ENCODE results near the gene CHD1L. TPM values are rescaled to one million over a fixed set of nuclear protein-coding genes. Genes with fewer than 3 reads are reported as not detected.
A peak's percentile ranks its signal among the peaks of the same experiment; 100 is the strongest.

The CHD1L gene
- total and polyA plus RNA-seq, 2 of the 13 experiments (the other 11 are each of a cell fraction or from before 2014, with no cell fraction given): 74.3 to 111 TPM

DNA sequence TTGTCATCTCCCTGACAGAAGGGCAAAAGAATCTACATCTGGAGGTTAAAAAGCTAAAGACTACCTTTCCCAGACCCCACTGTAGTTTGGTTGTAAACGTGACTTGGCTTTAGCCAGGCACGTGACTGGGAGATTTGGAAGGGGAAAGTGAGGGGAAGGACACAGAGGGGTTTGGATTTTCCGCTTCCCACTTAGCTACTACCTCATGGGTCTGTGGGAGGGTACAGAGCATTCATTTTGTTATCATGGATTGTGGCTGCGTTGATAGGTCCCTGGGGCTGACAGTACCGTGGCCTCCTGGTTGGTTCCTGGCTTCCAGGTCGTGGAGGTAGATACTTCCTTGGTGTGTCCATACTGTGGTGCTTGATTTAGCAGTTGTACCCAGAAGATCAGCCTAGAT is 2.6 kb downstream of the CHD1L start:
- no peak for TF ChIP-seq RXRB (CRISPR knock-in tag; IDR thresholded peaks at IDR 0.05; ENCODE audit: borderline replicate concordance)
- peak; percentile 66 for TF ChIP-seq BHLHE40 (IDR thresholded peaks at IDR 0.05; ENCODE audit: low read length)
- TF ChIP-seq, protein P1, sequence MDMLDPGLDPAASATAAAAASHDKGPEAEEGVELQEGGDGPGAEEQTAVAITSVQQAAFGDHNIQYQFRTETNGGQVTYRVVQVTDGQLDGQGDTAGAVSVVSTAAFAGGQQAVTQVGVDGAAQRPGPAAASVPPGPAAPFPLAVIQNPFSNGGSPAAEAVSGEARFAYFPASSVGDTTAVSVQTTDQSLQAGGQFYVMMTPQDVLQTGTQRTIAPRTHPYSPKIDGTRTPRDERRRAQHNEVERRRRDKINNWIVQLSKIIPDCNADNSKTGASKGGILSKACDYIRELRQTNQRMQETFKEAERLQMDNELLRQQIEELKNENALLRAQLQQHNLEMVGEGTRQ (IDR thresholded peaks at IDR 0.05; ENCODE audit: low read depth, low read length): no peak
- TF ChIP-seq, protein P1 (CRISPR knock-in tag; IDR thresholded peaks at IDR 0.05; ENCODE audit: borderline replicate concordance): peak; percentile 36; the same call in 1 of the 2 replicates
- TF ChIP-seq ZBTB38 (CRISPR knock-in tag; IDR thresholded peaks at IDR 0.05): peak; percentile 37; the same call in 1 of the 2 replicates
- TF ChIP-seq RBFOX2 (IDR thresholded peaks at IDR 0.05; ENCODE audit: low read depth, low read length): peak; percentile 44; the same call in 1 of the 2 replicates
- intact Hi-C loops (cut with micrococcal nuclease; ENCODE audit: unreplicated experiment): no loop called here
- H3K36me3 ChIP-seq (replicated peaks in 1 of 2; ENCODE audit: control insufficient read depth in 1 of 2, insufficient read depth in 2 of 2, low read length in 2 of 2): no peaks in the 10 kb centered on the region
- FAIRE-seq (no peak), DNase-seq (ENCODE audit: low spot score) (no peak), ATAC-seq (no peak)
- peaks cover 17% of the 10 kb centered on the region for H4K20me1 ChIP-seq (ENCODE audit: insufficient read depth, low read length)
- POLR2A ChIA-PET: interaction anchor here (1.1 to 1.2 kb wide), 2 partner anchors 73 to 76 kb away, joined by 3 to 5 read pairs; partner anchors contain the start of gene PRKAB2
- 36% methylated on average over 4 of the region's 6 CpGs for WGBS (ENCODE audit: low lambda C conversion rate)
- peak overlapping the region; percentile 88 for H3K4me2 ChIP-seq (ENCODE audit: low read depth, low read length)
- H3K4me3 ChIP-seq (replicated peaks in 1 of 3; ENCODE audit: insufficient read depth in 1 of 3, low read depth in 2 of 3, low read length in 3 of 3): peak overlapping the region; percentile 77 to 97 (median 89); a peak in 5 of 6 replicates
- CTCF ChIA-PET (ENCODE audit: low intra/inter-chr PET ratio, low total read pairs): interaction anchor here (1.5 kb wide), 1 partner anchor 20 kb away, joined by 3 read pairs; the partner anchor contains the start of gene FMO5
- no TSS peak for BruUV-seq (replicated peaks)
- H3K4me1 ChIP-seq (ENCODE audit: insufficient read depth, low read length): peaks cover 78% of the 10 kb centered on the region
- H2AFZ ChIP-seq (ENCODE audit: low read length): no peak overlapping the region
- H3K79me2 ChIP-seq (ENCODE audit: insufficient read depth, low read length): peaks cover 81% of the 10 kb centered on the region
- H3K27ac ChIP-seq (ENCODE audit: extremely low read length, insufficient read depth, low read length): no peak overlapping the region
- in situ Hi-C loops (cut with HindIII; ENCODE audit: extremely low pct_ligation_motif_present, low pct_unique_long_range_greater_than_20kb): no loop called here
- no peaks in the 10 kb centered on the region for H3K9me3 ChIP-seq (ENCODE audit: low read length)
- H3K27me3 ChIP-seq (ENCODE audit: control insufficient read depth in 1 of 2, insufficient read depth in 2 of 2, low read length in 2 of 2): no peaks in the 10 kb centered on the region; a peak in 1 of 5 replicates
- H3K9ac ChIP-seq (ENCODE audit: insufficient read depth, low read depth, low read length): peak overlapping the region; percentile 50; the same call in 1 of the 2 replicates
